Spinal cord (tissue), 10 donors: Measurements from ENCODE around the gene TMEM108. TPM values are rescaled to one million over a fixed set of nuclear protein-coding genes. Genes with fewer than 3 reads are reported as not detected.

ENCODE experiments used
- DNase-seq, 6 donors: peaks; one replicate each; pipeline versions ENCODE4 v3.0.0 to v3.0.0-alpha.2; 2013 to 2015; ENCODE audit warnings: low spot score in 6 of 6, low read depth in 4 of 6
- H3K27ac ChIP-seq: one replicate; pipeline ENCODE4 v1.5.1; 2013; ENCODE audit warnings: low read depth, low read length, control low read depth
- H3K27me3 ChIP-seq: one replicate; pipeline ENCODE4 v1.6.1; 2013; ENCODE audit warnings: low read length; ENCODE audit not compliant: control insufficient read depth, insufficient read depth
- H3K36me3 ChIP-seq: one replicate; pipeline ENCODE4 v1.6.1; 2013; ENCODE audit warnings: low read length; ENCODE audit not compliant: control insufficient read depth, insufficient read depth
- H3K4me1 ChIP-seq: one replicate; pipeline ENCODE4 v1.6.1; 2013; ENCODE audit warnings: low read length; ENCODE audit not compliant: control insufficient read depth, insufficient read depth
- H3K4me3 ChIP-seq: one replicate; pipeline ENCODE4 v1.5.1; 2013; ENCODE audit warnings: low read depth, low read length, control low read depth
- H3K9me3 ChIP-seq: one replicate; pipeline ENCODE4 v1.6.1; 2013; ENCODE audit warnings: low read length; ENCODE audit not compliant: control insufficient read depth, insufficient read depth
- WGBS: methylation state at CpG from one replicate; pipeline ENCODE4 v1.1.5; 2013; ENCODE audit warnings: missing lambda C conversion rate; ENCODE audit not compliant: insufficient coverage; 5-methylcytosine and 5-hydroxymethylcytosine counted together
- polyA plus RNA-seq, 2 donors: library from polyadenylated mRNA; unstranded; fragments of 120-200 nt; gene quantifications; one replicate each; pipeline ENCODE4 v1.2.1, GENCODE V29; 2013; ENCODE audit not compliant: insufficient read length in 2 of 2
- total RNA-seq, 2 donors: library from RNA; depleted of rRNA in 1 of 2; stranded (reverse); fragments of 120-200 nt in 1 of 2; fragments of >200 nt in 1 of 2; gene quantifications; one replicate each; pipeline versions ENCODE4 v1.2.3 to v1.2.4, GENCODE V29; 2013 to 2014
- donor health status: healthy.

TMEM108 gene
- total and polyA plus RNA-seq, 4 donors, result 6.6 to 75.5 (median 30.5) TPM

DNA sequence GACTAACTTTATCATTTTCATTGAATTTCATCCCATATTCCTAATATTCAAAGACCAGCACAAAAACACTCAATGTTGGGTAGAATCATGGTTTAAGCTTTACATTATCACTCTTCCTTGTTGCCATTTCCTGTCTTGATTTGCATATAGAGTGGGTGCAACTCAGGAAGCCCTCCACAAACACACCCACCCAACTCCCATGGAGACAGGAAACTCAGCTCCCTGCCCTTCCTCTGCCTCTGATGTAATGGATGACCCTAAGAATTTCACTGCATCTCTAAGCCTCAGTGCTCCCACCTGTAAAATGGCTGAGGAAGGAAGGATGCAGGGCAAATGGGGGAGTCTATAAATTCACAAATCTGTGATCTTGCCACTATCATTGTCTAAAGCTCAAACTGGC is 263.5 kb downstream of the TMEM108 start:
- H3K4me3 ChIP-seq, result no peak overlapping the region
- no peaks in the 10 kb centered on the region for H3K36me3 ChIP-seq
- H3K27ac ChIP-seq, result no peak overlapping the region
- H3K4me1 ChIP-seq, result no peaks in the 10 kb centered on the region
- H3K27me3 ChIP-seq, result no peaks in the 10 kb centered on the region
- DNase-seq, result no peak
- H3K9me3 ChIP-seq, result no peaks in the 10 kb centered on the region

DNA sequence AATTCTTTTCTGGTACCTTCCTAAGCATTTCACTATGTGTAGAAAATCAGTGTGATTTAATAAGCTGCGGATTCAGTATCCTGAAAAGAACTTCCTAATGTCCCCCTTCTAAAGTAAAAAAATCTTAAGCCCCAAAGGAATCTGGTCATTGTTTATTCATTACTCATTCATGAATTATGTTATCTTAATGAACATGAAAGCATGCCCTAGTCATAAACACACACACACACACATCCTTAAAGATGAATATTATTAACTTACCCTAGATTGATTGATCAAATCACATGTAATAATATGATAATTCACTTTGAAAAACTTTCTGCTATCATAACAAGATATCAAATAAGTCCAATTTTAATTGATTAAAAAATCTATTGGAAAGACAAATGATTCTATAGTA is 265.2 kb downstream of the TMEM108 start:
- H3K27ac ChIP-seq, result no peak overlapping the region
- no peaks in the 10 kb centered on the region for H3K9me3 ChIP-seq
- DNase-seq, result no peak
- WGBS, result no CpG with 5 or more reads among the region's 1 CpG
- H3K27me3 ChIP-seq, result no peaks in the 10 kb centered on the region
- H3K36me3 ChIP-seq, result no peaks in the 10 kb centered on the region
- no peak overlapping the region for H3K4me3 ChIP-seq
- no peaks in the 10 kb centered on the region for H3K4me1 ChIP-seq

DNA sequence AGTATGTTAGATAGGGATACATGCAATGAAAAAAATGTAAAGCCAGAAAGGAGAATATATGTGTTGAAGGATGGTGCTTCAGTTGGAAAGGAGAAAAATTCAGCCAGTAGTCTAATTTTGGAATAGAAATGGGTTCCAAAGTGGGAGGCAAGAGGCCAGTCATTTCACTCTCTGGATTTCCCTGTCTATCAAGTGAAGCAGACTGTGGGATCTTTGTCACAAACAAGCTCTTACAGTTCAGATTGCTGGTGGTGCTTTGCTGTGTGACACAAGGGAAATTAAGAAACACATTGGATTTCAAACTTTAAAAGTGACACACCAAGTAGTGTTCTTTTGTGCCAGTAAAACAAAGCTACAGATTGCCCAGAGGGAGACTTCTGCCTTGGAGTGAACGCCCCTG is 279.7 kb downstream of the TMEM108 start:
- H3K9me3 ChIP-seq, result peaks cover 5% of the 10 kb centered on the region
- peak in 1 of 6 donors; percentile 81 for DNase-seq
- H3K27me3 ChIP-seq, result no peaks in the 10 kb centered on the region
- H3K4me1 ChIP-seq, result no peaks in the 10 kb centered on the region
- no peaks in the 10 kb centered on the region for H3K36me3 ChIP-seq
- no CpG with 5 or more reads among the region's 1 CpG for WGBS
- no peak overlapping the region for H3K27ac ChIP-seq
- H3K4me3 ChIP-seq, result no peak overlapping the region

DNA sequence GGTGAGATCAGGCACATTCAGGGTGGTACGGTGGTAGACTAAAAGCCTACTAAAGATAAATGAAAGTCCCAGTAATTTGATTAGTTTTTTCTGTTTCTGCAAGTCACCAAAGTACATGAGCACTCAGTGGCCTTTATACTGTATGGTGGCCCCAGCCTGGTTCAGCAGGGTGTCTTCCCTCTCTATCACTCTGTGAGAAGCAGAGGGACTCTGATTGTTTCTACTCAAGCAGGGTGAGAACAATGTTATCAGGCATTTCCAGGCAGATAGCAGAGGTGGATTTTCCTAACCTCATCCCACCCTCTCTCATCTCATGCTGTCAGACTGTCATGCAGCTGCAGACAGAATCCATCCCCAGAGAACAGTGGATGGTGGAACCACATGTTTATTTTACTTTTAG is 290.2 kb downstream of the TMEM108 start:
- H3K4me3 ChIP-seq, result no peak overlapping the region
- H3K27ac ChIP-seq, result no peak overlapping the region
- no peaks in the 10 kb centered on the region for H3K36me3 ChIP-seq
- peaks cover 3% of the 10 kb centered on the region for H3K4me1 ChIP-seq
- no peaks in the 10 kb centered on the region for H3K9me3 ChIP-seq
- H3K27me3 ChIP-seq, result no peaks in the 10 kb centered on the region
- DNase-seq, result peak in 1 of 6 donors; percentile 11
- WGBS, result 100% methylated on average over 1 of the region's 1 CpG

DNA sequence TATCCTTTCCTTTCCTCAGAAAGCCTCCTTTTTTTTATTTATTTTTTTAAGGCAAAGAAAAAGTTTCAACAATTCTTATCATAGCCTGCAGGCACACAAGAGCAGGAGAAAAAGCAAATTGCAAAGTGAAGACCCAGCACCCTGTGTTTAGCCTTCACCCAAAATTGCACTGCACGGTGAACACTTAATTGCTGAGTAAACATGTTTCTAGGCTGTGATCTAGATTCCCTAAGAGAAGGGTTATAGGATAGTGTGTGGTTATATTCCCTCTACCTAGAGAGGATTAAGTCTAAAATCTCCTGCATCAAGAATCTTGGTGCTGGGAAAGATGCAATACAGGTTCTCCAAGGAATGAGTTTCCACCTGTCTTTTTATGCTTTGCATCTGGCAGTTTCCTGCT is 291.4 kb downstream of the TMEM108 start:
- DNase-seq, result no peak
- Histone ChIP-seq H3K36me3 (no peaks in the 10 kb centered on the region), H3K4me3 (no peak overlapping the region), H3K27ac (no peak overlapping the region), H3K4me1 (peaks cover 3% of the 10 kb centered on the region), H3K9me3 (no peaks in the 10 kb centered on the region), H3K27me3 (no peaks in the 10 kb centered on the region)
- WGBS, result no CpG with 5 or more reads among the region's 1 CpG

DNA sequence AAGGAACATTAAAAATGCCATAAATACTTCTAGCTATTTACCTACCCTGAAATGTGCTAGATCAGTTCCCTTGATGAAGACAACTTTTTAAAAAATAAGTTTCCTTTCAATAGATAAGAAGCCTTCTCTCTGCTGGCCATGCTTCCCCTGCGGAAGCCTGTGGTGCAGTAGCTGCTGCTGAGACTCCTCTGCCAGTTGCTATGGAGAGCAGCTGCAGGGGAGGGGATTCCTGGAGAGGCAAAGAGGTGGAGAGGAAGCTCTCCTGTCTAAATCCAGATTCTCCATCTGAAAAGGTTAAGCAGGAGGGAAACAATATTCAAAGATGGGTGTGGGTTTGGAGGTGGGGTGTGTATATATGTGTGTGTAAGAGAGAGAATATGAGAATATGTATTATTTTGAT is 291.9 kb downstream of the TMEM108 start:
- Histone ChIP-seq H3K27me3 (no peaks in the 10 kb centered on the region), H3K9me3 (no peaks in the 10 kb centered on the region), H3K36me3 (no peaks in the 10 kb centered on the region), H3K4me3 (no peak overlapping the region), H3K27ac (no peak overlapping the region), H3K4me1 (peaks cover 3% of the 10 kb centered on the region)
- DNase-seq, result peak in 4 of 6 donors; percentile 22 to 87 (median 46)
- WGBS, result no CpG with 5 or more reads among the region's 1 CpG

DNA sequence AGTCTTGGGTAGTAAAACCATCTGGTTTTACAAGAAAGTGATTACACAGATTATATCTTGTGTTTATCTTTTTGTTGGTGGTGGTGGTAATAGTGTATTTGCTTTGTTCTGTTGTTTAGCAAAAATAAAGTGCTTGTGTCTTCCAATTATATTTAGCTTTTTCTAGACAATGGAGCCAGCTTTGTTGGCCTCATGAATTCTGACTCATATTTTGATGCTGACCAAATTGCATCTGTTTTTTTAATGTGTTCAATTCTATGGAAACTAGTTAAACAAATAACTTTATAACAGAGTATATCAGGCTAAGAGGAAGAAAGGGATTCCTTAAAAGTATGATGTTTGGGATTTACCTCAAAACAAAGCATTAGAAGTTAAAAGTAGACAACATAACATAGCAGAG is 292.3 kb downstream of the TMEM108 start:
- Histone ChIP-seq H3K27me3 (no peaks in the 10 kb centered on the region), H3K27ac (no peak overlapping the region), H3K4me1 (peaks cover 3% of the 10 kb centered on the region), H3K4me3 (no peak overlapping the region), H3K36me3 (no peaks in the 10 kb centered on the region), H3K9me3 (no peaks in the 10 kb centered on the region)
- DNase-seq, result no peak

DNA sequence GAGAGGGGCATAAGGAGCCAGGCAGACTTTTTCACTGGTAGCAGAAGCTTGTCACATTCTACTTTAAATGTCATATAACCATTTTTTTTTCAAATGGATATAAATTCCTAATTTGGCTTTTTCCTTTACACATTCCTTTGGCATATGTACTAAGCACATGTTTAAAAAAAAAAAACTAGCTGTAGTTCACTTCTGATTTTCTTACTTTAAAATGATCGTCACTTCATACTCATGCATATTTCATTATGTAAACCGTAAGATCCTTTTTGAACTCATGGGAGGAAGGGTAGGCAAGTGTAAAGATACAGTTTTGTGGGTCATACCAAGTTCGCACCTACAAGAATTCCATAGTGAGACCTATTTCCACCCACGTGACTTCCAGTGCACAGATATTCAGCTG is 316.5 kb downstream of the TMEM108 start:
- Histone ChIP-seq H3K4me3 (no peak overlapping the region), H3K9me3 (peaks cover 3% of the 10 kb centered on the region), H3K4me1 (peaks cover 5% of the 10 kb centered on the region), H3K27me3 (no peaks in the 10 kb centered on the region), H3K27ac (no peak overlapping the region), H3K36me3 (no peaks in the 10 kb centered on the region)
- no CpG with 5 or more reads among the region's 4 CpGs for WGBS
- DNase-seq, result peak in 1 of 6 donors; percentile 69

DNA sequence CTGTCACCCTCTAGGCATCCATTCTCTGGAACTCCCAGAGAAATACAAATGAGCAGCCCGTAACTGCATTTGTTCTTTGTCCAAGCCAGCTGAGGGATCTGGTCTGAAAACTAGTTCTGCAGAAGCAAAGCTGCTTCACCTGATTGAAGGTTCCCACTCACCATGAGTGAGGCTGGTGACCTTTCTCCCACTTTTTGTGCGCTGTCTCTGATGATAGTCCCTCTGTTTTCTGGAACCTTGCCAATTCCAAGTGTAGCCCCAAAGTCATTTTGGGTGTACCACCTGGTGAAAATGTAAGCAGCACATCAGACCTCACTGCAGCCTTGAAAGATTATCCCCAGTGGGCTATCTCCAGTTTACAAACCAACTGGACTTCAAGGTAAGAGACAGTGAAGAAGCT is 322.3 kb downstream of the TMEM108 start:
- WGBS, result 95% methylated on average over 2 of the region's 2 CpGs
- no peak for DNase-seq

DNA sequence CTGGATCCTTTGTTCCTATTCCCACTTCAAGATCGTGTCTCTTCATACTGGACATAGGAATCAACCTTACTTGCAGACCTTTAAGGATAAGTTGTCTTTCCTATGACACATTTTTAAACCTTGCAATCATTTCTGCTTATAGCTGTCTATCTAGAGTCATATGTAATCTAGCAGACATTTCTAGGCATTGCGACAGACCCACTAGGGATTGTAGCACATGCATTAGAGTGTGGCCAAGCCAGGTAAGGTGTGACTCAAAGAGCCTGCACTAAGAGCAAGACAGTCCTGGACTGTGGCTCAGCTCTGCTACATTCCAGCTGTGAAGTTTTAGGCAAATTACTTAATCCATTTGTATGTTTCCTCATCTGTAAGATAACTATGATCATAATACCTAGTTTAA is 322.8 kb downstream of the TMEM108 start:
- Histone ChIP-seq H3K4me3 (no peak overlapping the region), H3K27ac (no peak overlapping the region), H3K4me1 (no peaks in the 10 kb centered on the region), H3K36me3 (no peaks in the 10 kb centered on the region), H3K9me3 (peaks cover 3% of the 10 kb centered on the region), H3K27me3 (no peaks in the 10 kb centered on the region)
- DNase-seq, result no peak
- 89% methylated on average over 1 of the region's 2 CpGs for WGBS

More for the DNA sequence above, 322.3 kb downstream of the TMEM108 start:
- H3K27ac ChIP-seq, result no peak overlapping the region
- H3K4me1 ChIP-seq, result no peaks in the 10 kb centered on the region
- no peaks in the 10 kb centered on the region for H3K27me3 ChIP-seq
- no peak overlapping the region for H3K4me3 ChIP-seq
- peaks cover 3% of the 10 kb centered on the region for H3K9me3 ChIP-seq
- H3K36me3 ChIP-seq, result no peaks in the 10 kb centered on the region
